Neural progenitor cell (in vitro differentiated cells): Measurements from ENCODE around the gene NUP214.

Experiments
- CTCF ChIP-seq: fragments of 200-600 bp; sonication (generic); IDR thresholded peaks from 2 replicates; pipeline ENCODE4 v1.5.1; 2017; ENCODE audit warnings: antibody characterized with exemption, mild to moderate bottlenecking
- EZH2 ChIP-seq: fragments of 200-600 bp; sonication (generic); IDR thresholded peaks from 2 replicates; pipeline ENCODE4 v1.6.1; 2017; ENCODE audit warnings: antibody characterized with exemption, mild to moderate bottlenecking, moderate library complexity
- EZH2phosphoT487 ChIP-seq: fragments of 200-600 bp; sonication (generic); IDR thresholded peaks from 2 replicates; pipeline ENCODE4 v1.6.1; 2017; ENCODE audit warnings: antibody characterized with exemption

- no peak for TF ChIP-seq CTCF
- no peak for TF ChIP-seq EZH2phosphoT487
- no peak for TF ChIP-seq EZH2
Observed at GRCh38 chr9:131266266-131267229, 141.2 kb downstream of the NUP214 start.
